Measurements from ENCODE around the gene STK31. TPM values are rescaled to one million over a fixed set of nuclear protein-coding genes. Genes with fewer than 3 reads are reported as not detected.
"Not testable (repeated sequence)": the region's sequence is repeated elsewhere in the genome, so short reads cannot be mapped to it uniquely, and the experiment has no call there.

The STK31 gene
- total and polyA plus RNA-seq, 2 donors, result 0.42 to 0.75 TPM

GRCh38 chr7:23864973-23865372 is 155.0 kb downstream of the STK31 start:
- Histone ChIP-seq H3K4me3 (ENCODE audit: low read length in 2 of 2) (no peak overlapping the region), H3K27ac (ENCODE audit: low read depth in 1 of 2, low read length in 1 of 2) (no peak overlapping the region), H3K9me3 (ENCODE audit: control insufficient read depth in 2 of 2, insufficient read depth in 1 of 2, low read length in 1 of 2) (no peaks in the 10 kb centered on the region), H3K27me3 (ENCODE audit: control insufficient read depth in 2 of 2, insufficient read depth in 1 of 2, low read length in 1 of 2) (no peaks in the 10 kb centered on the region), H3K36me3 (ENCODE audit: control insufficient read depth in 2 of 2, insufficient read depth in 2 of 2, low read length in 1 of 2) (no peaks in the 10 kb centered on the region), H3K4me1 (ENCODE audit: control insufficient read depth in 2 of 2, insufficient read depth in 2 of 2, low read length in 2 of 2) (no peaks in the 10 kb centered on the region)
- DNase-seq (ENCODE audit: low read depth in 6 of 9, low spot score in 9 of 9), result no peak
- 93% methylated on average over 3 of the region's 3 CpGs for WGBS

- 92% methylated on average over 1 of the region's 1 CpG for WGBS
- H3K4me3 ChIP-seq (ENCODE audit: low read length in 2 of 2), result no peak overlapping the region
Observed at GRCh38 chr7:23873306-23873705, 163.3 kb downstream of the STK31 start.

GRCh38 chr7:23876526-23876925 is 166.5 kb downstream of the STK31 start:
- H3K27me3 ChIP-seq (ENCODE audit: control insufficient read depth in 2 of 2, insufficient read depth in 1 of 2, low read length in 1 of 2); H3K4me3 ChIP-seq (ENCODE audit: low read length in 2 of 2); H3K36me3 ChIP-seq (ENCODE audit: control insufficient read depth in 2 of 2, insufficient read depth in 2 of 2, low read length in 1 of 2); H3K9me3 ChIP-seq (ENCODE audit: control insufficient read depth in 2 of 2, insufficient read depth in 1 of 2, low read length in 1 of 2); H3K27ac ChIP-seq (ENCODE audit: low read depth in 1 of 2, low read length in 1 of 2); H3K4me1 ChIP-seq (ENCODE audit: control insufficient read depth in 2 of 2, insufficient read depth in 2 of 2, low read length in 2 of 2); DNase-seq (ENCODE audit: low read depth in 6 of 9, low spot score in 9 of 9): not testable (repeated sequence)
- 85% methylated on average over 3 of the region's 3 CpGs for WGBS

More at GRCh38 chr7:23873306-23873705, 163.3 kb downstream of the STK31 start:
- no peak for DNase-seq (ENCODE audit: low read depth in 6 of 9, low spot score in 9 of 9)
- no peaks in the 10 kb centered on the region for H3K36me3 ChIP-seq (ENCODE audit: control insufficient read depth in 2 of 2, insufficient read depth in 2 of 2, low read length in 1 of 2)
- H3K4me1 ChIP-seq (ENCODE audit: control insufficient read depth in 2 of 2, insufficient read depth in 2 of 2, low read length in 2 of 2), result no peaks in the 10 kb centered on the region
- H3K9me3 ChIP-seq (ENCODE audit: control insufficient read depth in 2 of 2, insufficient read depth in 1 of 2, low read length in 1 of 2), result no peaks in the 10 kb centered on the region
- H3K27ac ChIP-seq (ENCODE audit: low read depth in 1 of 2, low read length in 1 of 2), result no peak overlapping the region
- H3K27me3 ChIP-seq (ENCODE audit: control insufficient read depth in 2 of 2, insufficient read depth in 1 of 2, low read length in 1 of 2), result no peaks in the 10 kb centered on the region

Other genes with a start within 250 kb of the STK31 start
- 16.5 TPM for gene IGF2BP3, start 239.7 kb upstream of the STK31 start, total RNA-seq
- 3.4 TPM for gene IGF2BP3, start 239.7 kb upstream of the STK31 start, polyA plus RNA-seq
- gene TRA2A, start 178.2 kb upstream of the STK31 start, total RNA-seq, result 35.7 TPM
- gene TRA2A, start 178.2 kb upstream of the STK31 start, polyA plus RNA-seq, result 160 TPM
- gene CCDC126, start 112.8 kb upstream of the STK31 start, total RNA-seq, result 18.4 TPM
- 8.3 TPM for gene CCDC126, start 112.8 kb upstream of the STK31 start, polyA plus RNA-seq
- gene FAM221A, start 30.0 kb upstream of the STK31 start, total RNA-seq, result 4.9 TPM
- 7.5 TPM for gene FAM221A, start 30.0 kb upstream of the STK31 start, polyA plus RNA-seq

All from thymus (tissue), 11 donors.